Measurements from ENCODE around the gene YARS1. TPM values are rescaled to one million over a fixed set of nuclear protein-coding genes. Genes with fewer than 3 reads are reported as not detected.
A peak's percentile ranks its signal among the peaks of the same experiment; 100 is the strongest.

The YARS1 gene
- 28.5 TPM for total RNA-seq

DNA sequence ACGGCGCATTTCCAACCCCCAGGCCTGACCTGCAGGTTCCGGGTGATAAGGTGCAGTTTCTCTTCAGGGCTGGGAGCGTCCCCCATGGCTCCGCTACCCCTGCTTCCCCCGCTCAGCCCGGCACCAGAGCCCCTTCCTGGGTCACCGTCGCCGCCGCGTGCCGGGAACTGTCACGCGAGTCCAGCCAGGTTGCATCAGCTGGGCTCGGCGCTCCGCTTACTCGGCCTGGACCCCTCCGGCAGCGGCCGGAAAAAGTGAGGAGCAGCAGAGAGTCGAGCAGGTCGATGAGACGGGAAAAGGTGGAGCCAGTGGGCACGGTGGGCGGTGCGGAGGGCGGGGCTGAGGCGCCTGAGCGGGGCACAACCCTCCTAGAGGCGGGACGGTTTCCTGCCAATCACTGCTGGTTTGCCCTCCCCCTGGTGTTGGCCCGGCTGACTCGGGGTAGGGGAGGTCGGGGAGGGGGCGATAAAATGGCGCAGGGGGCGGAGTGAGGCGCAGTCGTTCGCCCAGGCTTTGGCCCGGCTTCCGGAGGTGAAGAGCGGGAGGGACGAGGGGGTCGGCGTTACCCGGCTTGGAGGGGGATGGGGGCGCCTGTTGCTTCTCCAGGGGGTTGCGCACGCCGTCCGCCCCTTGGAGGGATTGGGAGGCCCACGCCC is at the start of gene YARS1, which contains the start of gene S100PBP:
Gene YARS1, minus strand, starts transcription at position 200 of the 656 bp plus-strand sequence. Its CDS starts 114 bp downstream, at position 86.
Gene S100PBP, plus strand, starts transcription at position 495 of the 656 bp plus-strand sequence. CDS start 8,447 bp downstream, outside the sequence.
- DNase-seq (ENCODE audit: low spot score): peak; percentile 99

DNA sequence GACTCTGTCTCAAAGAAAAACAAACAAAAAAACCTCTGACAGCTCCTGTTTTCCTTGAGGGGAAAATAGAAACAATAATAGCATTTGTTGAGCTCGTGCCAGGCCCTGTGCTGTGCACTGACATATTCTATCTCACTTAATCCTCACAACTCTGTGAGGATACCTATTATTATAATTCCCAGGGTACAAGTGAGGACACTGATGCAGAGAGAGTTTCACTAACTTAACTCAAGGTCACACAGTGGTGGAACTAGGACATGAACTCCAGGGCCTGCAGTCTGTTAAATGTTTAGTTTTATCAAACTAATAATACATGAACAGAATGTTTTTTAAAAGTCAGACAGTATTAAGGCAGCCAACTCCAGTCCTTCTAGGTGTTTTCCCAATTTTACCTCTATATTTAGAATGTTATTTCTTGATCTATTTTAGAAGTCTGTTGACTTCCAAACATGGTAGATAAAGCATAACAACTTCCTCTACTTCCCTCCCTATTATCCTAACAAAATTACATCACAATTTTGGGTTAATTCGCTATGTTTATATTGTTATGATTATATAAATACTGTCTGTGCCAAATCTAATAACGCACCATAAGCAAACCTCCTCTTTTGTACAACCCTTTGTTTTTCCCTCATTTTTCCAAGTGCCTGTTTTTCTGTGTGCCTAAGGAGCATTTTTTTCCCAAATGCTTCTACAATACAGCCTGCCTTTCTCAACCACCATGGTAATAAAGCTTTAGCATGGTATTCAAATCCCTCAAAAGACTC is 48.7 kb upstream of the YARS1 start:
- no peak for DNase-seq (ENCODE audit: low spot score)

DNA sequence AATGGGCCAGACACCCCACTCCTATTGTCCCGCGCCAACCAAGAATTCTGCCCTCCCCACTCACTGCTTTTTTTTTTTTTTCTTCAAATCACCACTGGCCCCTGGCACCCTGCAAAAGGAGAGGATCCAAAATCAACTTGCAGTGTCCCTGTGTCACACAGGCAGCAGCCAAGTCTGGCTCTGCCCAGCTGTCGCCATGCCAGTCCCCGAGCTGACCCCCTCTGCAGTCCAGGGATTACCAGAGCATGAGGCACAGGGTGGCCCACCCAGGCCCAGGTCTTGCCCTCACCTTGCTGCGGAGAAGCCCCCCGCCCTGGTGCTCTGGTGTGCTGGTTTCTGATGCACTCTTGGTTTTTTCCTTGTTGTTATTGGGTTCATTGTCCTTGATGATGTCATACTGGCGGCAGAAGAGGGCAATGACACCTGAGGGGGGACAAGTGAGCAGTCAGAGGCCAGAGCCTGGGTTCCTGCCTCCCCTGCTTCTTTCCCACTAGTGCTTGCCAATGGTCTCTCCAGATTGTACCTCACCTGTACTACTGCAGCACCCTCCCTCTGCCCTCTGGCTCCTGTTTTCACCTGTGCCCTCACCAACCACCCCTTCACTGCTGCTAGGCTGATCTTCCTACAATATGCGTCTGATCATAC is 47.3 kb upstream of the YARS1 start:
- DNase-seq (ENCODE audit: low spot score): no peak

DNA sequence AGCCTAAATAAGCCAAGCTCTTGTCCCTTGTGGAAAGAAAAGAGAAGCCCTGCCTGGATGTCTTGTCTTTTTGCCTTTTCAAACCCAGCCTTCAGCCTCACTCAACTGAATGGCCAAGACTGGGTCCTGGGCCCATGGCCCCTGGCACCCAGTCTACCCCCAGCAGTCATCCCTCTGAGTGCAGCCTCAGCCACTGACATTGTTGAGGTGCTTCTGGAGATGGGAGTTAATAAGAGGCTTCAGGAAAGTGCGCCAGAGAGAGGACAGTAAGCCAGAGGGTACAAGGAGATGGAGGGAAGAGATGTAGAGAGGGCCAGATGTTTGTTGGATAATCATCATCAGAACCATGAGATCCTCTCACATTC is 46.7 kb upstream of the YARS1 start:
- DNase-seq (ENCODE audit: low spot score): no peak

DNA sequence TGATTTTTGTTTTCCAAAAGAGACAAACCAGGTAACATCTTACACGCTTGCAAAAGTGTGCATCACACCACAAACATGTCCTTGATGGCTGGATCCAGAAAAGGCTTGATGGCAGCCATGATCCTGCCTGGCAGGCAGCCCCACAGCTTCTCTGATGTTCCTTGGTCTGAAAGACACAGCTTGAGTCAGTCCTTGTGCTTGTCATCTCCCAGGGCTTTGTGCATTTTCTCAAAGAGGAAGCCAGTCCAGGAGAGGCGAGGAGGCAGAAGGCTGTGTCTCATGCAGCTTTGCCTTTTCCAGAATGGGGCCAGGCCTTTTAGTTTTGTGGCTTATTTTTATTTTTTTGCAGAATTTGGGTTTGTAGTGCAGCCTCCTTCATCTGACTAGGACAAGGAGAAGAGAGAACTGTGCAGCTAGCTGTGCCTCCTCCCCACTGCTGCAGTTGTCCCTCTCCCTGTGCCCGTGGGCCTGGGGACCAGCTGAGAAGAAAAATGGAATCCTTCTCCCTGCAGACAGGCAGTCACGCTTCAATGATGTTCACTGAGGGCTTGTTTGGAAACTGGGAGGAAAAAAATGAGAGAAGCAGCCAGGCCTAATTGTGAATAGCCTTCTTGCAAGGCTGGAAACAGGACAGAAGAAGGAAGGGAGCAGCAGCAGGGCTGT is 46.2 kb upstream of the YARS1 start:
- DNase-seq (ENCODE audit: low spot score): no peak

DNA sequence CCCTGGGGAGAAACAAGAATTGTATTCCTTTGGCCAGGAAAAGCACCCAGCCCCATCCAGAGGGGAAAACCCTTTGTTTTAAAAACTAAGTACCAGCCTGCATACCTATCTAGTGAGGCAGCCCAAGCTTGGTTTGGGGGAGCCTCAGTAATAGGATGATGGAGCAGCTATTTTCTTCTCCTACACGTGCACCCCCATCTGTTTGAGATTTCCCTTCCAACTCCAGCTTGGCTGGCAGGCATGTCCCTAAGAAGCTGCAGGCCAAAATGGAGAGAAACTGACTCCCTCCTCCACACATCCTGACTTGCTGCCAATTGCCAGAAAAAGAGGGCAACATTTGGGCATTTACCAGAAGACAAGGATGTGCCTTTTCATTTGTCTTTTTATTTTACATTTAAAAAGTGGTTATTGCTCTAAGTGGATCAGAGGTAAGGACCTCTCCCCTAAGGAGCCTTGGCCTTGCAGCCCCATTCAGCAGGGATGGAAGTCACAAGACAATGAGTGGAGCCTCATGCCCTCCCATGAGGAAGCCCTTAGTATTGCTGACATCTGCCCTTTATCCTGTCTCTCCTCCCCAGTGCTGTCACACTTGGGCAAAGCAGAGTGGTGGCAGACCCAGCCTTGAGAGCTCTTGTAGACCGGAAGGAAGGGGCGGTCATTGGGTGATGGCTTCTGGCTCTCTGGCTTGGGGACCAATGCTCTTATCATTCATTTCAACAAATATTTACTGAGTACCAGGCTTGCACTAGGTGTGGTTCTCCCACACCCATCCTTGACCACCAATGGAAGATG is 44.9 kb upstream of the YARS1 start:
- DNase-seq (ENCODE audit: low spot score): no peak

DNA sequence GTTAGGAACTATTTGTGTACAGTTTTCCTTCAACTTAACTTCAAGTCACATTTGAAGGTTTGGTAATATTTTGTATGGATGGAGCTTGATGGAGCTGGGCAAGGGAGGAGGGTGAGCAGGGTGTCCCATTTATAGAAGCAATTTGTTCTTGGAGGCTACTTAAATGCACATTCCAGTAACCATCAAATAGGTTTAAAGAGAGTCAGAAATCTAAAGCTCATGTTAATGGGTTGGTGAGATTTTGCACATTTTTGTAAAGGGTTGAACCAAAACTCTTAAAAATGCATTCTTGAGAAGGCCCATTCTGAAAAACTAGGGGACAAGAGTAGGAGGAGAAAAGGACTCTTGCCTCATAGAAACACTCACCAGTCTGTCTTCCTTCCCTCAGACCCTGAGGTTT is 43.4 kb upstream of the YARS1 start:
- DNase-seq (ENCODE audit: low spot score): no peak

DNA sequence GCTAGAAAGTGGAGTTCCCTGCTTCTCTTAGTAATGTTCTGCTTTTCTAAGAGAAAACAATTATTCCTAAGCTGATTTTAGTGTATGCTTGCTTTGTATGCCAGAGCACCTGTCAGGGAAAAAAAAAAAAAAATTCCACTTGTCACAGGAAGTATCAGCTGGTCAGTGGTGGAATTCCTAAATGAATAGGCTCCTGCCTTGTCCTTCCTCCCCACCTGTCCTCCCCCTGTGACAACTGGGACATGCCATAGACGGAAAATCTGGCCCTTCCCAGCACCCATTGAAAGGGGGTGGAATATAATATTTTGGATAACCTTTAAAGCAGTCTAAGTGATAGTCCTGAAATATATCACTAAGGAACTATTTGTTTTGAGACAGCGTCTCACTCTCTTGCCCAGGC is 42.8 kb upstream of the YARS1 start:
- no peak for DNase-seq (ENCODE audit: low spot score)

DNA sequence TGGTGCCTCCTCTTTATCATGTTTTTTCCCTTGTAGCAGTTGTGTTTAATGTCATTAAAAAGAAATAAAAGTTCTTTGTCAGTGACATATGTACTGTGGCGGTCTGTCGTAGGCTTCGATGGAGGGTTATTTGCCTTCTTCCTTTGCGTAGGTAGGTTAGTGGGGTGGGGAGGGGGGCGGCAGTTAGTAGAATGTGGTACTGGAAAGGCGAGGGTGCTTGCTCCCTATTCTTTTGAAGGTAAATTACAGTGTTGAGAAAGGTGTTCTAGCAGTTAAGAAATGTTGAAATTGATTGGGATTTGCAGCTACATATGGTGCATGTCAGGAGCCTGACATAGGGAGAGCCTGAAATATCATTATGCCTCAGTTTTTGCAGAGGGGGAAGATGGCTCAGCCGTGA is 41.6 kb upstream of the YARS1 start:
- no peak for DNase-seq (ENCODE audit: low spot score)

DNA sequence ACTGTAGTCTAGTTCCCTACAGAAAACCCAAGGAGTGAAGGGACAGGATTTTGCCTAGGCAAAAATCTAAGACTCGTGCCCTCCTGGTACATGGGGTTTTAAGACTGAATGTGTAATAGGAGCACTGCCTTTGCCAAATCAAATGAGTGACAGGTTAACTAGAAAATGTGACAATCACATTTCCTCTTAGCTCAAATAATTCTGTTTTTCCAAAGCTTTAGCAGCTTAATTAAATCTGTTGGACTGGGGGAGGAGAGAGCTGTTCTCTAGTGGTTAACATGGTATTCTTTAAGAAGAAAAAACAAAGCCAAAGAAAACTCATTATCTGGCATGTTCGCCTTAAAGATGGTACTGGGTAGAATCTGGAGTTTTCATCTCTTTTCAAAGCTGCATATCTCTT is 41.0 kb upstream of the YARS1 start:
- DNase-seq (ENCODE audit: low spot score): no peak

DNA sequence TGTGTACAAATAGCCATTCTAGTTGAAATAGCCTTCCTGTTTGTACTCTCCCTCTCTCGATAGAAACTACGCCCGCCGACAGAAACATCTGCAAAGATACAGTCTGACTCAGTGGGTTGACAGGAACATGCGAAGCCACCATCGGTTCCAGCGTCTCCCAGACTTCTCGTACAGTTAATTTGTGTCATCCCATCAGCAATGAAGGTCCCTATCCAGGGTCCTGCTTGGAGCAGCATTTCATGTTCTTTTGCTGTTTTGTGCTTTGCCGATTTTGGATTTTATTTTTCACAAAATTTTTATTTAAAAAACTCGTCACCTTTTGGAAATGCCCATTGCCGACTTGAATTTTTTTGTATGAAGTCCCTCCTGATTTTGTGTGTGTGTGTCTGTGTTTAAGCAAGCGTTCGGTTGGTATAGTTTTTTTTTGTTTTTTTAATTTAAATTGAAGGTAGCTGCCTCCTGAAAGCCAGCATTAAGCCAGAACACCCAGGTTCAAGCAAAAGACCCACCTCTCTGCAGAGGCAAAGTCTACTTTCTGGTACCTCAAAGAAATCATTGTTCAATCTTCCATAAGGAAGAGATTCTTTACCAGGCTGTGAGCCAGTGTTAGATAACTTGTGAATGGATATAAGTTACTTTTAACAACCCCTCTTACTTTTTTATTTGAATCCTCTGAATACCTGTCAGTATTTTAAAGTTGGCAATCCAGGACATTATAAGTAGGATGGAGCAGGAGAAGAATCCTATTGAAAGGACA is 38.9 kb upstream of the YARS1 start:
- no peak for DNase-seq (ENCODE audit: low spot score)

DNA sequence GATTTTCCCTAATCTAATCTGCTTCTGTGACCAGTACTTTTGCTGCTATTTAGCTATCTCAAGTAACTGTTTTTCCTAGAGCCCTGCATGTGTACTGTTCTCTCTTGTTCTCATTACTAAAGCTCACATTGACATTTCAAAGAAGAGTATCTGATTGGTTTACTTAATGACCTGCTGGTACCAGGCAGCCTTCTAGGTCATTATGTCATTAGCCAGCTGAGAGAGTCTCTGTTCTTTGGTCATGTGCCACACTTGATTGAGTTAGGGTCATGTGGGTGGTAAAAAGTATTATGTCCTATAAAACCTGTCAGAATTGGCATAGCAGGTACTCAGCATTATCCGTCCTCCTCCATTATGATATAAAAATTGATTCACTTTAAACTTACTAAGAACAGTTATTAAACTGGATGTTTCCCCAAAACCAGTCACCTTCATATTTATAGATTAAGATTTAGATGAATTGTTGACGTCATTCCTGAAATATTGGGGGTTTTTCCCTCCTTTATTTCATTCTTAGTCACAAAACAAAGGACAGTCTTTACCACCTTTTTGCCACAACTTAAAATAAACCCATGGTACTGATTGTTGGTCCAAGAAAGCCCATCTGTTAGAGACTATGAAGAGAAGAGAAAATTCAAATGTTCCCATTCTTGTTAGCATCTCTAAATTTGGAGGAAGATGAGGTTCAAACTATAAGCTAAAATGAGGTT is 31.4 kb upstream of the YARS1 start:
- DNase-seq (ENCODE audit: low spot score): no peak

DNA sequence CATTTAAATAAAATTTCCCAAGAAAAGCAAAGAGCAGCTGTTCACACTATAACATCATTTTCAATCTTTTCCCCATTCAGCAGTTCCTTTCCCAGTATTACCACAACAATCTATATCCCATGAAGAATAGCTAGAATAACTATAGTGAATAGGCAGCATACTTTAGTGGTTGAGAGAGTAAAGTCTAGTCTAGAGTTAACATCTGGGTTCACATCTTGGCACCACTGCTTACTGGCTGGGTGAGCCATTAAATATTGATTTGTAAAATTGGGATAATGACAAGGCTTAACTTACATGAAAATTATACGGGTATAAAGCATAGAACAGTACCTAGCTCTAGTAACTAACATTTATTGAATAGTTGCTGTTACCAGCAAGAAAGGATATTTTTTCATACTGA is 14.7 kb upstream of the YARS1 start:
- no peak for DNase-seq (ENCODE audit: low spot score)

DNA sequence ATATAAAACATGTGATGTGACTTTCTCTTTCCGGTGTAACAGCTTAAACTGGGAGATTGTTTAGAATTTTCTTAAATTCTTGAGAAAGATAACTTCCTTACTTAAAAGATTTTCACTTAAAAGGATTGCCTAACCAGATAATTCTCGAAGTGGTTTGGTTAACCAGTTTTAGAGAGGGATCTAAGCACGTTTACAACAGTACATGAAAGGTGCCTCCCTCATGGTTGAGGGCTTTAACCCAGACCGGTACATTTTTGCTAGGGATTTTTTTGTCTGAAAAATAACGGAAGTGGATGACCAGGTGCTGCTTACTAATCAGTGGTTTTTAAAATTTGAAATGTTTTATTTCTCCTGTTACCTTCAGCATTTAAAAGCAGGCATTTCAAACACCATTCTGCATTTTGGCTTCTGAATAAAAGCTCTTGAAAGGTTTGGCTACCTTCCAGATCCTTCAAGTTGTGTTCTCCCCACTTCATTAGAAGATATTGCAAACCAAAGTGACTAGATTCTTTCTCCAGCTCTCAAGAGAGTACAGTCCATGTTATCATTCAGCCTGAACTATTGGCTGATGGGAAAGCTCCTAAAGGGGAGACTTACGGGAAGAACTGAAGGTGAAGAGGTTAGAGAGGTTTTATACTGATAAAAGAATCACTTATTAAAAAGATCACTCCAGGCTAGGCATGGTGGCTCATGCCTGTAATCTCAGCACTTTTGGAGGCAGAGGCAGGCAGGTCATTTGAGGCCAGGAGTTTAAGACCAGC is 13.1 kb upstream of the YARS1 start:
- no peak for DNase-seq (ENCODE audit: low spot score)

DNA sequence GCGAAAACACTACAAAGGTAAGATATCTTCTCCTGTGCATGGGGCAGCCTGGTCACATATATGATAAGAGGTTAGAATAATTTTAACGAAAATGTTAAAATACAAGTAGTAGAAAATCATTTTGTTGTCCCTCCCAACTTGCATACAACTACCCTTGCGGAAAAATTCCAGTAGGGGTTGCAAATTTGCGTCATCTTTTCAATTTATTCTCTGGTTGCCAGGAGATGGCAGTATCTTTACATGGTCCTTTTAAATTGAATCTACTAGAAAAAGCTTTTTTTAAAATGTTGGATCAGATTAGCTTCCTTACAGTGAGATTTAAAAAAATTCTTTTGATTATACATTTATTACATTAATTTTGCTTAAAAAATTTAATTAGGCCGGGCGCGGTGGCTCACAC is 11.2 kb upstream of the YARS1 start:
- DNase-seq (ENCODE audit: low spot score): no peak

DNA sequence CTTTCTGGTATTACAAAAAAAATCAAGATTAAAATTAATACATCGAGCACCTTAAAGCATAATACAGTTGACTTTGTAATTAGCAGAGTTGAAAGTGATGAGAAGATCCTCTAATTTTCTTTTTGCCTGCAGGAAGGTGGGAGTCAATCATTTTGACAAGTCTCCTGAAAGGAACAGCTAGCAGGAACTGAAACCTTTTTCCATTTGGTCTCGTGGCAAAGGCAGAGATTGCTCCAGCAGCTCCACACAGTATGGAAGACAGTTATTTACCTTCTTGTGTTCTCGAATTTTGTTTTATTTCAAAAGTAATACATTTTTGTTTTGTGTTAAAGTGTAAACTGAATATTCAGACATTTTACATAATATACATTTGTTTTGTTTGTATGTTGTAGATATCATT is 8.0 kb upstream of the YARS1 start:
- no peak for DNase-seq (ENCODE audit: low spot score)

DNA sequence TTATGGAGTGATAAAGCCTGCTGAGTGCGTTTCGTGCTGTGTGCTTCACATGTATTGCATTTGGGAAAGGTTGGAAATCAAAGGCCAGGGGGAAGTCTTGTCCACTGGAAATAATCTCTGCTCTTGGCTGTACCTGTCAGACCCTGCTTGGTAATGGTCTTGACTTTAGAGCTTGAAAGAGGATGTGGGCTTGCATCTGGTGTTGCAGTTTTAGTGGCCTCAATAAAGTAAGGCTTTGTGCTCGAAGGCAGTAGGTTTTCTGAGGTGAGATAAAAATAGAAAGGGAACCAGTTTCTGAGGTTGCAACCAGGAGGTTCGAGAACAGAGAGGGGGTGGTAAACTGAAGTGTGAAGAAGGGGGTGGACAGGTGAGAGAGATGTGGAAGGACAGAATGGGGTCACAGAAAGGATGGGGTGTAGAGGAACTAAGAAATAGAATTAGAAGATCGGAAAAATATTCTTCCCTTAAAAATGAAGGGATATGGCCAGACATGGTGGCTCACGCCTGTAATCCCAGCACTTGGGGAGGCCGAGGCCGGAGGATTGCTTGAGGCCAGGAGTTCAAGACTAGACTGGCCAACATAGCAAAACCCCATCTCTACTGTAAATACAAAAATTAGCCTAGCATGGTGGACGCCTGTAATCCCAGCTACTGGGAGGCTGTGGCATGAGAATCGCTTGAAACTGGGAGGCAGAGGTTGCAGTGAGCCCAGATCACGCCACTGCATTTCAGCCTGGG is 1.8 kb upstream of the YARS1 start:
- no peak for DNase-seq (ENCODE audit: low spot score)
